Islet precursor cell (in vitro differentiated cells): ENCODE data around the gene TBC1D10B.
A peak's percentile ranks its signal among the peaks of the same experiment; 100 is the strongest.
"Not testable (repeated sequence)": the region's sequence is repeated elsewhere in the genome, so short reads cannot be mapped to it uniquely, and the experiment has no call there.

ENCODE experiments used
- DNase-seq: peaks from one replicate; pipeline ENCODE4 v3.0.0-alpha.2; 2018

The TBC1D10B gene

GRCh38 chr16:30354423-30355143 lies 15.7 kb downstream of the TBC1D10B start:
- no peak for DNase-seq

DNA sequence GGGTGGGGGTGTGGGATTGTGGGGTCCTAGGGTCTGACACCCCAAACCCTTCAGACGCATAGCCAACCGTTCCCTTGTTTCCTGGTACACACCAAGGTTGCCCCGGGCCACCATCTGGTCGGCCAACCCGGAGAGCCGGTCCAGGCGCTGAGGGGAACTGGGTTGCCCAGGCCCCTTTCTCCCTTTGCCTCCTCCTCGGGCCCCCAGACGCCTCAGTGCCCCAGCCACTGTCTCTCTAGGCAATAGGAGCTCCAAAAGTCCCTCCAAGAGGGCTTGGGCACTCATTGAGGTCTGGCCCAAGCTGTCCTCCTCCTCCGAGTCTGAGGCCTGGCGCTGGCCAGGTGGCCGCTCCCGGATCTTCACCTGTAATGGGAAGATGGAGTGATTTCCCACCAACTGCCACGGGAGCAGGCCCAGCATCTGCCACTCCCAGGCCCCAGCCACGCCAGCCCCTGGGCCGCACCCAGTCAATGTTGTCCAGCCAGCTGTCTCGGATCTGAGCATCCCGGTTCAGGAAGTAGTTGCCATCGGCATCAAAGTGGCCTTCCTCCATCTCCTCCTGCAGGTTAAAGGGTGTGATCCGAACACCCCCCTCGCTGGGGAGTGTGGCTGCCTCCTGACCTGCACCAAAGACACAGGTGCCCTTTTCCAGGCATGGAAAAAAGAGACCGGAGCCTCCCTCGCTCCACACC lies 16.7 kb downstream of the TBC1D10B start:
- no peak for DNase-seq

- DNase-seq = no peak
These were observed 17.5 kb downstream of the TBC1D10B start for GRCh38 chr16:30352488-30353401.

- DNase-seq = no peak
These were observed 18.5 kb downstream of the TBC1D10B start for GRCh38 chr16:30351586-30352419.

DNA sequence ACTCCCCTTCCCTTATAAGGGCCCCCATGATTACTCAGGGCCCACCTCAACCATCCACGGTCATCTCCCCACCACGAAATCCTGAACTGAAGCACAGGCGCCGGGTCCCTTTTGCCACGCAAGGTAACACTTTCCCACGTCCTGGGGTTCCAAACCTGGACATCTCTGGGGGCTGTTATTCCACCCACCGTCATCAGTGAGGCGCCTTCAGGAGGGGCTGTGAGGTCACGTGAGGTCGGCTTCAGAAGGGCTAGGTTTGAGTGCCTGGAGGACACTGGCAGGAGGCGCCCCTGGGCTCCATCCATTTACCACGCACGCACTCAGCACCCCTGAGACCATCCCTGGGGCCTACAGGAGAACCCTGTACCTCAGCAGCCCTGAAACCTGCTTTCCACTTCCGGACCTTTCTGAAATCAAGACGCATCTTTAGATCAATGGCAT lies 19.3 kb downstream of the TBC1D10B start:
- DNase-seq = no peak

DNA sequence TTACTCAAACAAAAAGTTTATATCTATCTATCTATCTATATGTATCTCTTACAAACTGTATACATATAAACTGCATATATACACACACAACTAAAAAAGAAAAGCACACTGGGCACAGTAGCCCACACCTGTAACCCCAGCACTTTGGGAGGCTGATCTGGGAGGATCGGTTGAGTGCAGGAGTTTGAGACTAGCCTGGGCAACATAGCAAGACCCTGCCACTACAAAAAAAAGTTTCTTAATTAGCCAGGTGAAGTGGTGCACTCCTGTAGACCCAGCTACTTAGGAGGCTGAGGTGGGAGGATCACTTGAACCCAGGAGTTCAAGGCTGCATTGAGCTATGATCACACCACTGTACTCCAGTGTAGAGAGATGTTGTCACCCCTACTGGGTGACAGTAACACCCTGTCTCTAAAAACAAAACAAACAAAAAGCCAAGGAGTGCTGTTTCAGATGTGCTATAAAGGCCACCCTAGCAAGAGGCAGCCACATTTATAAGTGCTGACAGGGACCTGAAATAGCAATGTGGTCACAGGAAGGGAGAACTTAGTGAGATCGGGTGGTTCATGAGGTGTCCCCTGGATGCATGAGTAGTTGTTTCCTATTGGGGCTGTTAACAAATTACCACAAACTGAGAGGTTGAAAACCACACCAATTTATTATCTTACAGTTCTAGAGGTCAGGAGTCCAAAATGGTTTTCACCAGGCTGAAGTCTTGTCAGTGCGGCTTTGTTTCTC lies 20.0 kb downstream of the TBC1D10B start:
- no peak for DNase-seq

DNA sequence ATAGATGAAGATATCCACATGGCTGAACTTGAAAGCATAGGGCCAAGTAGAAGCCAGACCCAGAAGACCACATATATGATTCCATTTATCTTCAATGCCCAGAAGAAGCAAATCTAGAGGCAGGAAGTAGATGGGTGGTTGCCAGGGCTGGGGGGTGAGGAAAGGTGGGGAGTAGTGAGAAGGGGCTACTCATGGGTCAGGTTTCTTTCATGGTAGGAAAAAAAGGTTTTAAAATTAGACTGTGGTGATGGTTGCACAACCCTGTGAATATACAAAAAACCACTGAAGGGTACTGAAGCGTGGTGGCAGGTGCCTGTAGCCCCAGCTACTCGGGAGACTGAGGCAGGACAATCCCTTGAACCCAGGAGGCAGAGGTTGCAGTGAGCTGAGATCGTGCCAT lies 20.6 kb downstream of the TBC1D10B start:
- no peak for DNase-seq

DNA sequence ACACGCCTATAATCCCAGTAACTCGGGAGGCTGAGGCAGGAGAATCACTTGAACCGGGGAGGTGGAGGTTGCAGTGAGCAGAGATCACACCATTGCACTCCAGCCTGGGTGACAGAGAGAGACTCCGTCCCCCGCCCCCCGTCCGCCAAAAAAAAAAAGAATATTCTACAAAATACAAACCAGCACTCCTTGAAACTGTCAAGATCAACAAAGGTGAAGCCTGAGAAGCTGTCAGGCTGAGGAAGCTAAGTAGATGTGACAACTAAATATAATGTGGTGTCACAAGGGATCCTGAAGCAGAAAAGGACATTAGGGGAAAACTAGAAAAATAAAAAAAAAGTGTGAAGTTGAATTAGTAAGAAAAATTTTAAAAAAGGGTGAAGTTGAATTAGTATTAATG lies 21.4 kb downstream of the TBC1D10B start:
- no peak for DNase-seq

DNA sequence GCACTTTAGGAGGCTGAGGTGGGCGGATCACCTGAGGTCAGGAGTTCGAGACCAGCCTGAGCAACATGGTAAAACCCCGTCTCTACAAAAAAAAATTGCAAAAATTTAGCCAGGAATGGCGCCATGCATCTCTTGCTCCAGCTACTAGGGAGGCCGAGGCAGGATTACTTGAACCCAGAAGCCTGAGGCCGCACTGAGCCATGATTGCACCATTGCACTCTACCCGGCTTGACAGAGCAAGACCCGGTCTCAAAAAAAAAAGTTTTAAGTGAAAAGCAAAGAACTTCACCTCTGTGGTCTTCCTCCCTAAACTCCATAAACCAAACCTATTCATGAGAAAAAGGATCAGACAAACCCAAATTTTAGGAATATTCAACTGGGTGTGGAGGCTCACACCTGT lies 22.2 kb downstream of the TBC1D10B start:
- no peak for DNase-seq

DNA sequence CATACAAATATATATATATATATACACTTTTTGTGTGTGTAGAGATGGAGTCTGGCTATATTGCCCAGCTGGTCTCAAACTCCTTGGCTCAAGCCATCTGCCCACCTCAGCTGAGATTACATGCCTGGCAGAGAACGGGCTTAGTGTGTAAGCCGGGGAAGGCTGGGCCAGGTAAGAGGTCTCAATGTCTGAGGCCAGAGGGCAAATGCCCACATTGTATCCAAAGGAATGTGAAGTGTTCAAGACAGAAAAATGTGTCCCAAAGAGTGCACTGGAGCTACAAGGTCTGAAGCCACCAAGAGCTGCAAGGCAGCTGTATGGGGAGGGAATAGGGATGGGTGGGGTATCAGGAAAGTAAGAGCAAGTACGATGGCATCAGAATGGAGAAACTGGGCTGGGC lies 24.0 kb downstream of the TBC1D10B start:
- peak; percentile 54 for DNase-seq

- DNase-seq = not testable (repeated sequence)
These were observed 26.8 kb downstream of the TBC1D10B start for GRCh38 chr16:30343491-30343820.

DNA sequence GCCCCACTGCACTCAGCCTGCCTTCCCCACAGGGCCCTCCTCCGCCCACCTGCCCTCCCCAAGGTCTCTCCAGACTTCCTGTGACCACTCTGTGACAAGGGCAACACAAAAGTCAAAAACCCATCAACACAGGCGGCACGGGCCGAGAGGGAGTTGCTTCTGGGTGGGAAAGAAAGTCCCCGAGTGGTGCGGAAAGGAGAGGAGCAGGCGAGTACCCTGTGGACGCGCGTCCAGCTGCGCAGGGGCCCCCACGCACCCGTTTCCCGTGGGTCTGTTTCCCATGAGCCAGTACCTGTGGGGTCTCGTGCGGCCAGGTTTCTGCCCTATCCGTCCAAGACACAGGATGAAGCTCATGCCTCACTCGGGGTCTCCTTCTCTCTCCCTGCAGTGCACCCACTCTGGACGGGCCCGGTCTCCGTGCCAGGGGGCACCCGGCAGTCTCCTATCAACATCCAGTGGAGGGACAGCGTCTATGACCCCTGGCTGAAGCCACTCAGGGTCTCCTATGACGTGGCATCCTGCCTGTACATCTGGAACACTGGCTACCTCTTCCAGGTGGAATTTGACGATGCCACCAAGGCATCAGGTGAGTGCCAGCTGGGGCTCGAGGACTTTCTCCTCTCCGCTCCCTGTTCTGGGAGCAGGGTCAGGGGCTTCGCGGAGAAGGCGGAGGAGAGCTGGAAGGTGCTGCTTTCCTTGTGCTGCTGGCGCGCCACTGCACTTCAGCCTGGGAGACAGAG lies 27.4 kb downstream of the TBC1D10B start:
- peak; percentile 46 for DNase-seq

DNA sequence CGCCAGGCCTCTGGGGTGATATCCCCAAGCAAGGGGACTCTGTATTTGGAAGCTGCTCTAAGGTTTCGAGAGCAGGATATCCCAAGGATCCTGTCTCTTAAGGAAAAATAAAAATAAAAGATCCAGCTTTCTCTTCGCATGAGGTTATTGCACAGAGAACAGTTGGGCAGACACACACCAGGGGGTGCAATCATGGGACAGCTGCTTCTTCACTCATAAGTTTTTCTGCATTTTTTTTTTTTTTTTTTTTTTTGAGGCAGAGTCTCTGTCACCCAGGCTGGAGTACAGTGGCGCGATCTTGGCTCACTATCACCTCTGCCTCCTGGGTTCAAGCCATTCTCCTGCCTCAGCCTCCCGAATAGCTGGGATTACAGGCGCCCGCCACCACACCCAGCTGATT lies 28.3 kb downstream of the TBC1D10B start:
- not testable (repeated sequence) for DNase-seq

DNA sequence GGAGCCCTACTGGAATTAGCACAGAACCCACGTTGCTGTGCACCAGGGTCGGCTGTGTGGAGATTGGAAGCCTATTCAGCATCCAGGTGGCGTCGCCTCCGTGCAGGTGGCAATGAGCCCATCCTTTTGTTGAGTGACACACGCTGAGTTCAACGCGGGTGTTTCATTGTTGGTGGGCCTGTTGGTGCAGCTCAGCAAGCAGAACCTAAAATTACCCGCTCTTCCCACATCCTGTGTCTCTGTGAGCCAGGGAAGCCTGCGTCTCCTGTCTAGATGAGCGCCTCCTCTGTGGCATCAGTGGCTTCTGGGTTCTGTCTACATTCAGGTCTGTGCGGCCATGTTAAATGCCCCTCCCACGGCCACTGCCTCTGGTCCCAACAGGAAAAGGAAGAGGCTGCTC lies 29.7 kb downstream of the TBC1D10B start:
- DNase-seq = peak; percentile 51

DNA sequence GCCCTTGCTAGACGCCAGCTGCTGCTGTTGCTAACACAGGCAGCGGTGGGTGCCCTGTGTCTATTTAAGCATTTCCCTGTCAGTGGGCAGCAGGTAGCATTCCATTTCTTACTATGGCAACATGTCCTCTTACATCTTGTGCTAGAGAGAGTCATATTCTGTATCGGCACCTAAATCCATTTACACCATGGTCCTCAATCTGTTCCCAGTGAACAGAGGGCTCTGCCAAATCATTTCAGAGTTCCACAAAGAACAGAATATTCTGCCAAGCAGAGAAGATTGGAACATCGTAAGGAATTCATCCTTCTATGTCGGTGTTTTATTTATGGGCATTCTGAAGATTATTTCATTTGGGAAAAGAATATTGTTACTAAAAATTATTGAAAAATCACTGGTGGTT lies 31.6 kb downstream of the TBC1D10B start:
- DNase-seq = peak; percentile 4

GRCh38 chr16:30337964-30338357 lies 32.3 kb downstream of the TBC1D10B start:
- DNase-seq = peak; percentile 7

DNA sequence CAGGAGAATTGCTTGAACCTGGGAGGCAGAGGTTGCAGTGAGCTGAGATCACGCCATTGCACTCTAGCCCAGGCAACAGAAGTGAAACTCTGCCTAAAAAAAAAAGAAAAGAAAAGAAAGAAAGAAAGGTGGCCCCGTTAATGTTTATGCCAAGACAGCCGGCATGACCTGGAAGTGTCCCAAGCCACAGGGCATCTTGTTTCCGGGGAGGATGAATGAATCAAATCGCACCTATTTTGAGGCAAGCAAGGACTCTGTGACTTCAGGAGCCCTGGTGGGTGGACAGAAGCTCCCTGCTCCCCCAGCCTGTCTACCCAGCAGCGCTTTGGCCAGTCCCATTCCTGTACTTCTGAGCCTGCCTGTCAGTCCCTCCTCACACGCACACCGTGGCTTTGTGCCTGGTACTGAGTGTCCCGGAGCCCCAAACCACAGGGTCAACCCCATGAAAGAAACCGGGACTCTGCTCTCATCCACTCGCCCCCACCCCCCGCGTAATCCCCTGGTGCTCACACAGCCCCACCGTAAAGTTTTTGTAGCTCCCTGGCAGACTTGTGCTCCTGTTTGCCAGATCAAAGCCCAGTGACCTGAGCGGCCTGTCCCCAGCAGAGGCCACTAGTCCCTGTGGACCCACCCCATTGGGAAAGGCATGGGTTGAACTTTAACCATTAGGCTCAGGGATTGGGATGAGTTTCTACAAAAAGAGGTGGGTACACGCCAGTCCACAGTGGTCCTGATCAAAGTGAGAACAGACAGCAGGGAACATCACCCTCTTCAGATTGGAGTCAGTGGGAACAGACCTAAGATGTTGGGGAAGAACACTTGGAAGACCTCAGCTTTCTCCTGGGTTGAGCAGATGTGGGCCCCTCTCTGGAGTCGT lies 34.5 kb downstream of the TBC1D10B start:
- DNase-seq = peak; percentile 48

DNA sequence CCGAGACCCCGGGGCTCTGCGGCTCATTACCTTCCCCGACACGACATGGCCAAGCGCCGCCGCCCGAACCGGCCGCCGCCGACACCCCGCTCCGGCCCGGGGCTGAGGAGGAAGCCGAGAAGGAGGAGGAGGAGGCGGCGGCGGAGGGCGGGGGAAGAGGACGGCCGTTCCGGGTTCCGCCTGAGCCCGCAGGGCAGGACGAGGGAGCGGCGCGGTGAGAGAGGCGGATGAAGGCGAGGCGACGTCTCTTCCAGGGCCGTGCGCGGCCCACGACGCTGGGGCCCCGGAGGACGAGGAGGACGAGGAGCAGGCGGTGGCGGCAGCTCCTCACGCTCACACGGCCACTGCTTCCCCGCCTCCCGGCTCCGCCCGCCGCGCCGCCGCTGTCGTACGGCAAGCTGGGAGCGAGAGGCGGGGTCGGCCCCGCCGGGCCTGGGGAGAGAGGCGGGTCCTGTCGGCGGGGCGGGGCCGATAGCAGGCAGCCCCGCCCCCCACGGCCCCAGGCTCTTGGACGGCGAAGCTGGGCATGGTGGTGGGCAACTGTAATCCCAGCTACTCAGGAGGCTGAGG lies 35.2 kb downstream of the TBC1D10B start:
- peak; percentile 88 for DNase-seq

GRCh38 chr16:30334473-30334989 lies 35.8 kb downstream of the TBC1D10B start:
- peak; percentile 90 for DNase-seq

DNA sequence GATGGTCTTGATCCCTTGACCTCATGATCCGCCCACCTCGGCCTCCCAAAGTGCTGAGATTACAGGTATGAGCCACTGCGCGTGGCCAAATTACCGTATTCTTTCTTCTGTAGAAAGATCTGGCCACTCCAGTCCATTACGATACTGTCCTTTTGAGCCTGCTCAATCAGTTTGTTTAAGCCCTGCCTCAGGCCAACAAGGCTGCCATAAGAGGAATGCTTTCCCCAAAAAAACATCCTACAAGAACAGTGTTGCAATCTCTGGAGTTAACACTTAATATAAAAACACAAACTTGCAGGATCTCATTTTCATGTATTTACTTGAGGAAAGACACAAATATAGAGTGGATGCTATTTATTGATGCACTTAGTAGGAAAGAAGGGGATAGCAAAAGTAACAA lies 46.1 kb downstream of the TBC1D10B start:
- peak; percentile 2 for DNase-seq
